ENCODE measurements around the gene GLUD1. TPM values are rescaled to one million over a fixed set of nuclear protein-coding genes. Genes with fewer than 3 reads are reported as not detected.

The GLUD1 gene
- total RNA-seq, 4 donors from 2014 or later = 200 to 262 (median 230) TPM

GRCh38 chr10:87064651-87065050 lies 30.0 kb downstream of the GLUD1 start:
- intact Hi-C loops (cut with DNase I; ENCODE audit: low total_unique reads) = no loop called here
- no peak for DNase-seq (ENCODE audit: low spot score in 2 of 2)
- H3K4me3 ChIP-seq (ENCODE audit: low read depth, poor library complexity, severe bottlenecking) = no peak overlapping the region
- TF ChIP-seq POLR2A (IDR thresholded peaks at IDR 0.05) (no peak), CTCF (IDR thresholded peaks at IDR 0.05) (no peak)
- WGBS, 2 donors = 74 to 84% methylated on average over 5 of the region's 5 CpGs

DNA sequence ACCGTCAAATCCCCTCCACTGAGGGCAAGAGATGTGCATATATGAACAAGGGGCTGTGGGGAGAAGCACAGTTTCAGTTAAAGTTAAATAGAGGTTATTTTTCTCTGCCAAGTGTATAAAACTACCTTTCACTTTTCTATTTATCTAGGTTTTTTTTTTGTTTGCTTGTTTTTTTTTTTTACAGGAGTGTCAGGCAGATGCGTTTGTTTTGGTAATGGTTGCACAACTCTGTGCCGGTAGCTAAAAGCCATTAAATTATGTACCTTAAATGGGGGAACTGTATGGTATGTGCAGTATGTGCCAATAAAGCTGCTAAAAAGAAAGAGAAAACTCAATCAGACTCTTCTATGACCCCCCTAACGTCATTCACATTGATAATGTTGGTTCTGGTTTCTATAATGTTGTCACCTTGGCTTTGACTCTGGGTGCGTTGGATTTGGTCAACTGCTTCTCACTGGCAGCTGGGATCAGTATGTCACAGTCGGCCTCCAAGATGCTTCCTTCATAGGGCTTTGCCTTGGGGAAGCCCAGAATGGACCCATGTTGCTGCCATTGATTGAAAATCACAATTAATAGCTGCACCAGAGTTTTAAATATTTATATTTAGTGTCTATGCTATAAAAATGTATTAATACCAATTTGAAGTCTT lies 34.2 kb downstream of the GLUD1 start:
- 85 to 88% methylated on average over 6 of the region's 6 CpGs for WGBS, 2 donors
- intact Hi-C loops (cut with DNase I; ENCODE audit: low total_unique reads) = no loop called here
- TF ChIP-seq CTCF (IDR thresholded peaks at IDR 0.05) = no peak
- no peak for TF ChIP-seq POLR2A (IDR thresholded peaks at IDR 0.05)
- no peak for DNase-seq (ENCODE audit: low spot score in 2 of 2)
- H3K4me3 ChIP-seq (ENCODE audit: low read depth, poor library complexity, severe bottlenecking) = no peak overlapping the region

DNA sequence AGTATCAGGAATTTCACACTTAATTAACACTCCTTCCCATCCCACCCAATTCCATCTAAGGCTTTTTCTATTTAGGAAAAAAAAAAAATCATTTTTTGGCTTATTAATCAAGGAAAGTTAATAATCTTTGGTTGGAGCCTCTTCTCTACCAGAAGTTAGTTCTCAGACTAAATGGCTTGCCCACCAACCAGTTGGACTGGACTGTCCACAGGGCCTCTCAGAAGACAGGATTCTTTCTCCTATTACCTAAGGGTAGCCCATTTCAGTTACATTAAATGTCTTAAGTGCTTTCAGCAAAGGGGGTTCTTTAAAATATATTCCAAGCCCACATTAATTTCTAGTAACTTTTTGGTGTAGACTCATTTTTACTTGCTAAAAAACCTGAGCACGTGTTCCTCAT lies 35.2 kb downstream of the GLUD1 start:
- no peak for DNase-seq (ENCODE audit: low spot score in 2 of 2)
- H3K4me3 ChIP-seq (ENCODE audit: low read depth, poor library complexity, severe bottlenecking) = no peak overlapping the region
- TF ChIP-seq CTCF (IDR thresholded peaks at IDR 0.05) = no peak
- no peak for TF ChIP-seq POLR2A (IDR thresholded peaks at IDR 0.05)
- 94 to 98% methylated on average over 1 of the region's 1 CpG for WGBS, 2 donors
- intact Hi-C loops (cut with DNase I; ENCODE audit: low total_unique reads) = no loop called here

GRCh38 chr10:87058171-87058570 lies 36.5 kb downstream of the GLUD1 start:
- intact Hi-C loops (cut with DNase I; ENCODE audit: low total_unique reads) = no loop called here
- no peak for DNase-seq (ENCODE audit: low spot score in 2 of 2)
- TF ChIP-seq CTCF (IDR thresholded peaks at IDR 0.05) (no peak), POLR2A (IDR thresholded peaks at IDR 0.05) (no peak)
- H3K4me3 ChIP-seq (ENCODE audit: low read depth, poor library complexity, severe bottlenecking) = no peak overlapping the region
- WGBS, 2 donors = 44 to 57% methylated on average over 1 of the region's 1 CpG

- no peak overlapping the region for H3K4me3 ChIP-seq (ENCODE audit: low read depth, poor library complexity, severe bottlenecking)
- no peak for DNase-seq (ENCODE audit: low spot score in 2 of 2)
- WGBS, 2 donors = 73 to 75% methylated on average over 7 of the region's 7 CpGs
- TF ChIP-seq CTCF (IDR thresholded peaks at IDR 0.05) (no peak), POLR2A (IDR thresholded peaks at IDR 0.05) (no peak)
- intact Hi-C loops (cut with DNase I; ENCODE audit: low total_unique reads) = no loop called here
These were observed 40.0 kb downstream of the GLUD1 start for GRCh38 chr10:87054373-87055295.
